GM04504 (cell line): ENCODE results near the gene PRR22.
"Not testable (repeated sequence)": the region's sequence is repeated elsewhere in the genome, so short reads cannot be mapped to it uniquely, and the experiment has no call there.

Source experiments
- DNase-seq: peaks from one replicate; pipeline ENCODE4 v3.0.0-alpha.2; 2012; ENCODE audit warnings: low read depth

The PRR22 gene

GRCh38 chr19:5751709-5752108 is 32.8 kb downstream of the PRR22 start:
- DNase-seq = no peak

GRCh38 chr19:5749505-5749904 is 35.0 kb downstream of the PRR22 start:
- no peak for DNase-seq

GRCh38 chr19:5748920-5749319 is 35.6 kb downstream of the PRR22 start:
- not testable (repeated sequence) for DNase-seq

- not testable (repeated sequence) for DNase-seq
These were observed 39.5 kb downstream of the PRR22 start for GRCh38 chr19:5744999-5745398.

- DNase-seq = no peak
These were observed 40.9 kb downstream of the PRR22 start for GRCh38 chr19:5743630-5744029.

GRCh38 chr19:5742051-5742450 is 42.5 kb downstream of the PRR22 start:
- DNase-seq = no peak

GRCh38 chr19:5738423-5738822 is 46.1 kb downstream of the PRR22 start:
- no peak for DNase-seq

GRCh38 chr19:5733172-5733571 is 51.4 kb downstream of the PRR22 start:
- not testable (repeated sequence) for DNase-seq
